GM23338 (cell line): ENCODE measurements around the gene LRRC8B. TPM values are rescaled to one million over a fixed set of nuclear protein-coding genes. Genes with fewer than 3 reads are reported as not detected.

ENCODE experiments used
- ATAC-seq: fragments of 200-7000 bp; cut with Tn5 transposase; 3 replicates; pipeline ENCODE4 v1.9.1; 2020
- DNase-seq: peaks from one replicate; pipeline ENCODE4 v3.0.0-alpha.2; 2015; ENCODE audit warnings: low spot score
- H2AFZ ChIP-seq: fragments of 200-600 bp; sonication (generic); 2 replicates; pipeline ENCODE4 v1.8.0; 2016; ENCODE audit warnings: antibody characterized with exemption, mild to moderate bottlenecking, moderate library complexity
- H3F3A ChIP-seq: fragments of 200-600 bp; sonication (generic); replicated peaks from 2 replicates; pipeline ENCODE4 v1.8.0; 2017; ENCODE audit warnings: antibody characterized with exemption, mixed run types, low read depth
- H3K27ac ChIP-seq: fragments of 200-600 bp; sonication (generic); 2 replicates; pipeline ENCODE4 v1.6.1; 2016; ENCODE audit warnings: low read depth
- H3K27me3 ChIP-seq: fragments of 200-600 bp; sonication (generic); 2 replicates; pipeline ENCODE4 v1.8.0; 2016; ENCODE audit warnings: mild to moderate bottlenecking, mixed run types, moderate library complexity; ENCODE audit not compliant: insufficient read depth
- H3K36me3 ChIP-seq: fragments of 200-600 bp; sonication (generic); 2 replicates; pipeline ENCODE4 v1.8.0; 2016; ENCODE audit warnings: mild to moderate bottlenecking; ENCODE audit not compliant: insufficient read depth
- H3K4me1 ChIP-seq: fragments of 200-600 bp; sonication (generic); 2 replicates; pipeline ENCODE4 v1.8.0; 2016; ENCODE audit warnings: mild to moderate bottlenecking, moderate library complexity; ENCODE audit not compliant: insufficient read depth
- H3K4me2 ChIP-seq: fragments of 200-600 bp; sonication (generic); 2 replicates; pipeline ENCODE4 v1.7.1; 2017; ENCODE audit warnings: mixed run types
- H3K4me3 ChIP-seq: fragments of 200-600 bp; sonication (generic); 2 replicates; pipeline ENCODE4 v1.6.1; 2016; ENCODE audit warnings: mixed run types
- H3K79me2 ChIP-seq: fragments of 200-600 bp; sonication (generic); replicated peaks from 2 replicates; pipeline ENCODE4 v1.8.0; 2017; ENCODE audit warnings: mild to moderate bottlenecking; ENCODE audit not compliant: insufficient read depth
- H3K9me2 ChIP-seq: fragments of 200-600 bp; sonication (generic); 2 replicates; pipeline ENCODE4 v1.8.0; 2017; ENCODE audit not compliant: insufficient read depth
- H4K20me1 ChIP-seq: fragments of 200-600 bp; sonication (generic); replicated peaks from 2 replicates; pipeline ENCODE4 v1.8.0; 2017; ENCODE audit warnings: mild to moderate bottlenecking; ENCODE audit not compliant: insufficient read depth
- H3K27ac Mint-ChIP-seq: 2 replicates; pipeline ENCODE4 v1.8.0; 2020; ENCODE audit warnings: inconsistent platforms, mild to moderate bottlenecking, moderate library complexity, mixed read lengths
- H3K27me3 Mint-ChIP-seq: 3 replicates; pipeline ENCODE4 v1.8.0; 2022; ENCODE audit warnings: low read depth, mild to moderate bottlenecking, moderate library complexity, mixed read lengths, inconsistent platforms; ENCODE audit not compliant: insufficient read depth, poor library complexity
- H3K36me3 Mint-ChIP-seq: 3 replicates; pipeline ENCODE4 v1.8.0; 2021; ENCODE audit warnings: low read depth, mild to moderate bottlenecking, inconsistent platforms, moderate library complexity, mixed read lengths
- H3K4me1 Mint-ChIP-seq: 3 replicates; pipeline ENCODE4 v1.8.0; 2020; ENCODE audit warnings: mild to moderate bottlenecking, inconsistent platforms, mixed read lengths
- H3K4me3 Mint-ChIP-seq: 3 replicates; pipeline ENCODE4 v1.8.0; 2021; ENCODE audit warnings: moderate library complexity, mild to moderate bottlenecking, inconsistent platforms, mixed read lengths
- H3K9me3 Mint-ChIP-seq: 3 replicates; pipeline ENCODE4 v1.8.0; 2020; ENCODE audit warnings: moderate library complexity, mild to moderate bottlenecking, inconsistent platforms, mixed read lengths
- CREB1 ChIP-seq: fragments of 250-450 bp; sonication (Bioruptor Pico); IDR thresholded peaks from 2 replicates; pipeline ENCODE4 v1.5.0; 2020; ENCODE audit warnings: low read depth, mild to moderate bottlenecking, moderate library complexity
- JUNB ChIP-seq: IDR thresholded peaks from one replicate; pipeline ENCODE4 v1.6.1; 2016; ENCODE audit warnings: antibody characterized with exemption; ENCODE audit not compliant: unreplicated experiment
- POLR2AphosphoS5 ChIP-seq: IDR thresholded peaks from 2 replicates; pipeline ENCODE4 v1.6.1; 2016; ENCODE audit warnings: antibody characterized with exemption, low read depth
- REST ChIP-seq: IDR thresholded peaks from one replicate; pipeline ENCODE4 v1.6.1; 2018; ENCODE audit warnings: antibody characterized with exemption; ENCODE audit not compliant: unreplicated experiment
- STAT1 ChIP-seq: IDR thresholded peaks from one replicate; pipeline ENCODE4 v1.6.1; 2016; ENCODE audit warnings: antibody characterized with exemption; ENCODE audit not compliant: unreplicated experiment
- ZNF114 ChIP-seq: fragments of 250-450 bp; sonication (Bioruptor Pico); IDR thresholded peaks from 2 replicates; pipeline ENCODE4 v1.5.0; 2020; ENCODE audit warnings: mild to moderate bottlenecking, moderate library complexity
- ZNF331 ChIP-seq: fragments of 250-450 bp; sonication (Bioruptor Pico); IDR thresholded peaks from 2 replicates; pipeline ENCODE4 v1.5.0; 2020; ENCODE audit warnings: low read depth, mild to moderate bottlenecking, moderate library complexity
- polyA plus RNA-seq: library from polyadenylated mRNA; unstranded; fragments of >200 nt; fragmentation: Nextera tagmentation; extraction: Ambion mirVana; gene quantifications from 2 replicates; pipeline ENCODE4 v1.2.1, GENCODE V29; 2016
- total RNA-seq: library from RNA; depleted of rRNA; stranded (reverse); fragments of >200 nt; shearing (Covaris generic); gene quantifications from 2 replicates; pipeline ENCODE4 v1.2.3, GENCODE V29; 2014
- TF ChIP-seq, protein P1 (sequence below): IDR thresholded peaks from 2 replicates; pipeline ENCODE4 v1.6.1; 2016; ENCODE audit warnings: antibody characterized with exemption
- TF ChIP-seq, protein P2 (sequence below): fragments of 250-450 bp; sonication (Bioruptor Pico); IDR thresholded peaks from 2 replicates; pipeline ENCODE4 v1.5.0; 2020; ENCODE audit warnings: mild to moderate bottlenecking, moderate library complexity
- TF ChIP-seq, protein P3 (sequence below), 2 experiments: fragments of 200-600 bp in 1 of 2; sonication (generic) in 1 of 2; conservative IDR thresholded peaks; 2 replicates each; pipeline versions ENCODE4 v1.5.1 to v1.6.1; 2016 to 2017; ENCODE audit warnings: antibody characterized with exemption in 2 of 2, low read depth in 2 of 2, mild to moderate bottlenecking in 2 of 2, moderate library complexity in 1 of 2

LRRC8B gene
- total and polyA plus RNA-seq, 2 experiments from 2014 or later = 9.0 to 26.5 TPM

- Histone ChIP-seq H4K20me1 (peaks cover 21% of the 10 kb centered on the region), H3K79me2 (peaks cover 66% of the 10 kb centered on the region), H3F3A (0 out of 2 replicates have a peak, but pooled peaks cover 8% of the 10 kb centered on the region), H2AFZ (no peak overlapping the region), H3K4me2 (peak overlapping the region; percentile 24), H3K27me3 (no peaks in the 10 kb centered on the region), H3K36me3 (no peaks in the 10 kb centered on the region), H3K4me1 (peaks cover 48% of the 10 kb centered on the region), H3K27ac (no peak overlapping the region), H3K4me3 (no peak overlapping the region), H3K9me2 (no peaks in the 10 kb centered on the region)
- no peak for DNase-seq
- peaks cover 13% of the 10 kb centered on the region for H3K27me3 Mint-ChIP-seq
- TF ChIP-seq POLR2AphosphoS5 (no peak), STAT1 (no peak), REST (no peak), ZNF114 (no peak), JUNB (no peak), CREB1 (CRISPR knock-in tag) (no peak), ZNF331 (CRISPR knock-in tag) (no peak)
- TF ChIP-seq, protein P1, sequence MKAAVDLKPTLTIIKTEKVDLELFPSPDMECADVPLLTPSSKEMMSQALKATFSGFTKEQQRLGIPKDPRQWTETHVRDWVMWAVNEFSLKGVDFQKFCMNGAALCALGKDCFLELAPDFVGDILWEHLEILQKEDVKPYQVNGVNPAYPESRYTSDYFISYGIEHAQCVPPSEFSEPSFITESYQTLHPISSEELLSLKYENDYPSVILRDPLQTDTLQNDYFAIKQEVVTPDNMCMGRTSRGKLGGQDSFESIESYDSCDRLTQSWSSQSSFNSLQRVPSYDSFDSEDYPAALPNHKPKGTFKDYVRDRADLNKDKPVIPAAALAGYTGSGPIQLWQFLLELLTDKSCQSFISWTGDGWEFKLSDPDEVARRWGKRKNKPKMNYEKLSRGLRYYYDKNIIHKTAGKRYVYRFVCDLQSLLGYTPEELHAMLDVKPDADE = no peak
- TF ChIP-seq, protein P2, sequence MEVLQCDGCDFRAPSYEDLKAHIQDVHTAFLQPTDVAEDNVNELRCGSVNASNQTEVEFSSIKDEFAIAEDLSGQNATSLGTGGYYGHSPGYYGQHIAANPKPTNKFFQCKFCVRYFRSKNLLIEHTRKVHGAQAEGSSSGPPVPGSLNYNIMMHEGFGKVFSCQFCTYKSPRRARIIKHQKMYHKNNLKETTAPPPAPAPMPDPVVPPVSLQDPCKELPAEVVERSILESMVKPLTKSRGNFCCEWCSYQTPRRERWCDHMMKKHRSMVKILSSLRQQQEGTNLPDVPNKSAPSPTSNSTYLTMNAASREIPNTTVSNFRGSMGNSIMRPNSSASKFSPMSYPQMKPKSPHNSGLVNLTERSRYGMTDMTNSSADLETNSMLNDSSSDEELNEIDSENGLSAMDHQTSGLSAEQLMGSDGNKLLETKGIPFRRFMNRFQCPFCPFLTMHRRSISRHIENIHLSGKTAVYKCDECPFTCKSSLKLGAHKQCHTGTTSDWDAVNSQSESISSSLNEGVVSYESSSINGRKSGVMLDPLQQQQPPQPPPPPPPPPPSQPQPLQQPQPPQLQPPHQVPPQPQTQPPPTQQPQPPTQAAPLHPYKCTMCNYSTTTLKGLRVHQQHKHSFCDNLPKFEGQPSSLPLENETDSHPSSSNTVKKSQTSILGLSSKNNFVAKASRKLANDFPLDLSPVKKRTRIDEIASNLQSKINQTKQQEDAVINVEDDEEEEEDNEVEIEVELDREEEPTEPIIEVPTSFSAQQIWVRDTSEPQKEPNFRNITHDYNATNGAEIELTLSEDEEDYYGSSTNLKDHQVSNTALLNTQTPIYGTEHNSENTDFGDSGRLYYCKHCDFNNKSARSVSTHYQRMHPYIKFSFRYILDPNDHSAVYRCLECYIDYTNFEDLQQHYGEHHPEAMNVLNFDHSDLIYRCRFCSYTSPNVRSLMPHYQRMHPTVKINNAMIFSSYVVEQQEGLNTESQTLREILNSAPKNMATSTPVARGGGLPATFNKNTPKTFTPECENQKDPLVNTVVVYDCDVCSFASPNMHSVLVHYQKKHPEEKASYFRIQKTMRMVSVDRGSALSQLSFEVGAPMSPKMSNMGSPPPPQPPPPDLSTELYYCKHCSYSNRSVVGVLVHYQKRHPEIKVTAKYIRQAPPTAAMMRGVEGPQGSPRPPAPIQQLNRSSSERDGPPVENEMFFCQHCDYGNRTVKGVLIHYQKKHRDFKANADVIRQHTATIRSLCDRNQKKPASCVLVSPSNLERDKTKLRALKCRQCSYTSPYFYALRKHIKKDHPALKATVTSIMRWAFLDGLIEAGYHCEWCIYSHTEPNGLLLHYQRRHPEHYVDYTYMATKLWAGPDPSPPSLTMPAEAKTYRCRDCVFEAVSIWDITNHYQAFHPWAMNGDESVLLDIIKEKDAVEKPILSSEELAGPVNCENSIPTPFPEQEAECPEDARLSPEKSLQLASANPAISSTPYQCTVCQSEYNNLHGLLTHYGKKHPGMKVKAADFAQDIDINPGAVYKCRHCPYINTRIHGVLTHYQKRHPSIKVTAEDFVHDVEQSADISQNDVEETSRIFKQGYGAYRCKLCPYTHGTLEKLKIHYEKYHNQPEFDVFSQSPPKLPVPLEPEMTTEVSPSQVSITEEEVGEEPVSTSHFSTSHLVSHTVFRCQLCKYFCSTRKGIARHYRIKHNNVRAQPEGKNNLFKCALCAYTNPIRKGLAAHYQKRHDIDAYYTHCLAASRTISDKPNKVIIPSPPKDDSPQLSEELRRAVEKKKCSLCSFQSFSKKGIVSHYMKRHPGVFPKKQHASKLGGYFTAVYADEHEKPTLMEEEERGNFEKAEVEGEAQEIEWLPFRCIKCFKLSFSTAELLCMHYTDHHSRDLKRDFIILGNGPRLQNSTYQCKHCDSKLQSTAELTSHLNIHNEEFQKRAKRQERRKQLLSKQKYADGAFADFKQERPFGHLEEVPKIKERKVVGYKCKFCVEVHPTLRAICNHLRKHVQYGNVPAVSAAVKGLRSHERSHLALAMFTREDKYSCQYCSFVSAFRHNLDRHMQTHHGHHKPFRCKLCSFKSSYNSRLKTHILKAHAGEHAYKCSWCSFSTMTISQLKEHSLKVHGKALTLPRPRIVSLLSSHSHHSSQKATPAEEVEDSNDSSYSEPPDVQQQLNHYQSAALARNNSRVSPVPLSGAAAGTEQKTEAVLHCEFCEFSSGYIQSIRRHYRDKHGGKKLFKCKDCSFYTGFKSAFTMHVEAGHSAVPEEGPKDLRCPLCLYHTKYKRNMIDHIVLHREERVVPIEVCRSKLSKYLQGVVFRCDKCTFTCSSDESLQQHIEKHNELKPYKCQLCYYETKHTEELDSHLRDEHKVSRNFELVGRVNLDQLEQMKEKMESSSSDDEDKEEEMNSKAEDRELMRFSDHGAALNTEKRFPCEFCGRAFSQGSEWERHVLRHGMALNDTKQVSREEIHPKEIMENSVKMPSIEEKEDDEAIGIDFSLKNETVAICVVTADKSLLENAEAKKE (CRISPR knock-in tag) = no peak
- TF ChIP-seq, protein P3, sequence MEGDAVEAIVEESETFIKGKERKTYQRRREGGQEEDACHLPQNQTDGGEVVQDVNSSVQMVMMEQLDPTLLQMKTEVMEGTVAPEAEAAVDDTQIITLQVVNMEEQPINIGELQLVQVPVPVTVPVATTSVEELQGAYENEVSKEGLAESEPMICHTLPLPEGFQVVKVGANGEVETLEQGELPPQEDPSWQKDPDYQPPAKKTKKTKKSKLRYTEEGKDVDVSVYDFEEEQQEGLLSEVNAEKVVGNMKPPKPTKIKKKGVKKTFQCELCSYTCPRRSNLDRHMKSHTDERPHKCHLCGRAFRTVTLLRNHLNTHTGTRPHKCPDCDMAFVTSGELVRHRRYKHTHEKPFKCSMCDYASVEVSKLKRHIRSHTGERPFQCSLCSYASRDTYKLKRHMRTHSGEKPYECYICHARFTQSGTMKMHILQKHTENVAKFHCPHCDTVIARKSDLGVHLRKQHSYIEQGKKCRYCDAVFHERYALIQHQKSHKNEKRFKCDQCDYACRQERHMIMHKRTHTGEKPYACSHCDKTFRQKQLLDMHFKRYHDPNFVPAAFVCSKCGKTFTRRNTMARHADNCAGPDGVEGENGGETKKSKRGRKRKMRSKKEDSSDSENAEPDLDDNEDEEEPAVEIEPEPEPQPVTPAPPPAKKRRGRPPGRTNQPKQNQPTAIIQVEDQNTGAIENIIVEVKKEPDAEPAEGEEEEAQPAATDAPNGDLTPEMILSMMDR (conservative IDR thresholded peaks at IDR 0.05; ENCODE audit: low read depth in 2 of 2) = no peak
- no peak overlapping the region for H3K27ac Mint-ChIP-seq
- ATAC-seq = no peak
- peaks cover 16% of the 10 kb centered on the region for H3K36me3 Mint-ChIP-seq
- peaks cover 49% of the 10 kb centered on the region for H3K4me1 Mint-ChIP-seq
- peaks cover 8% of the 10 kb centered on the region; the same call in 2 of the 3 replicates for H3K9me3 Mint-ChIP-seq
- no peak overlapping the region for H3K4me3 Mint-ChIP-seq
These were observed 2.6 kb downstream of the LRRC8B start for GRCh38 chr1:89527256-89527655.
